HUES64 (cell line): Measurements from ENCODE around the gene PRELP.

Experiments
- H3K27ac ChIP-seq: 2 replicates; pipeline ENCODE4 v1.7.0; 2013; ENCODE audit warnings: low read depth, low read length, inconsistent platforms
- H3K27me3 ChIP-seq: 2 replicates; pipeline ENCODE4 v1.6.1; 2013; ENCODE audit warnings: mild to moderate bottlenecking, low read length; ENCODE audit not compliant: insufficient read depth
- H3K36me3 ChIP-seq: 2 replicates; pipeline ENCODE4 v1.6.1; 2013; ENCODE audit warnings: mild to moderate bottlenecking, low read length; ENCODE audit not compliant: insufficient read depth
- H3K4me1 ChIP-seq: 2 replicates; pipeline ENCODE4 v1.6.1; 2013; ENCODE audit warnings: mild to moderate bottlenecking, low read length, moderate library complexity; ENCODE audit not compliant: insufficient read depth
- H3K4me3 ChIP-seq: 2 replicates; pipeline ENCODE4 v1.5.1; 2013; ENCODE audit warnings: mild to moderate bottlenecking, low read length, moderate library complexity
- H3K9ac ChIP-seq: 2 replicates; pipeline ENCODE4 v1.6.1; 2013; ENCODE audit warnings: mild to moderate bottlenecking, low read depth, low read length
- H3K9me3 ChIP-seq: 2 replicates; pipeline ENCODE4 v1.6.1; 2013; ENCODE audit warnings: low read depth, low read length; ENCODE audit not compliant: insufficient read depth
- WGBS: fragments of 150-250, 120-280 bp; methylation state at CpG from one replicate; pipeline ENCODE4 v1.1.7; 2013; ENCODE audit warnings: missing lambda C conversion rate; 5-methylcytosine and 5-hydroxymethylcytosine counted together

The PRELP gene

GRCh38 chr1:203536980-203537455, 61.4 kb downstream of the PRELP start:
- Histone ChIP-seq H3K9me3 (no peaks in the 10 kb centered on the region), H3K4me3 (no peak overlapping the region), H3K27me3 (no peaks in the 10 kb centered on the region), H3K4me1 (no peaks in the 10 kb centered on the region), H3K27ac (no peak overlapping the region), H3K9ac (no peak overlapping the region), H3K36me3 (no peaks in the 10 kb centered on the region)
- whole genome bisulfite sequencing = 83% methylated on average over 3 of the region's 3 CpGs

- no peak overlapping the region for H3K4me3 ChIP-seq
- H3K4me1 ChIP-seq = no peaks in the 10 kb centered on the region
- 98% methylated on average over 5 of the region's 5 CpGs for WGBS
- no peaks in the 10 kb centered on the region for H3K9me3 ChIP-seq
- H3K27me3 ChIP-seq = no peaks in the 10 kb centered on the region
- no peaks in the 10 kb centered on the region for H3K36me3 ChIP-seq
- no peak overlapping the region for H3K9ac ChIP-seq
- no peak overlapping the region for H3K27ac ChIP-seq
Measured at GRCh38 chr1:203537806-203538464, 62.3 kb downstream of the PRELP start.

- no peak overlapping the region for H3K4me3 ChIP-seq
- H3K27ac ChIP-seq = no peak overlapping the region
- no peaks in the 10 kb centered on the region for H3K36me3 ChIP-seq
- 74% methylated on average over 1 of the region's 1 CpG for WGBS
- H3K9ac ChIP-seq = no peak overlapping the region
- H3K9me3 ChIP-seq = no peaks in the 10 kb centered on the region
- no peaks in the 10 kb centered on the region for H3K4me1 ChIP-seq
- no peaks in the 10 kb centered on the region for H3K27me3 ChIP-seq
Measured at GRCh38 chr1:203538726-203539125, 63.1 kb downstream of the PRELP start.

- Histone ChIP-seq H3K27ac (no peak overlapping the region), H3K4me3 (no peak overlapping the region), H3K9me3 (no peaks in the 10 kb centered on the region), H3K4me1 (peaks cover 10% of the 10 kb centered on the region; the same call in 1 of the 2 replicates), H3K36me3 (no peaks in the 10 kb centered on the region), H3K9ac (no peak overlapping the region), H3K27me3 (no peaks in the 10 kb centered on the region)
- 90% methylated on average over 5 of the region's 5 CpGs for WGBS
Measured at GRCh38 chr1:203539831-203540546, 64.4 kb downstream of the PRELP start.
